GM12891 (cell line): ENCODE data around the gene REV1.

Source experiments
- POLR2A ChIP-seq: IDR thresholded peaks from 2 replicates; pipeline ENCODE4 v1.6.1; 2011; ENCODE audit warnings: low read depth, low read length, control low read depth
- POLR2AphosphoS5 ChIP-seq: IDR thresholded peaks from 2 replicates; pipeline ENCODE4 v1.6.1; 2011; ENCODE audit warnings: low read depth, low read length, control low read depth
- POU2F2 ChIP-seq: IDR thresholded peaks from 2 replicates; pipeline ENCODE4 v1.6.1; 2011; ENCODE audit warnings: low read depth, mild to moderate bottlenecking, control low read depth, low read length, moderate library complexity
- SPI1 ChIP-seq: IDR thresholded peaks from 2 replicates; pipeline ENCODE4 v1.6.1; 2011; ENCODE audit warnings: low read depth, low read length, control low read depth
- TAF1 ChIP-seq: IDR thresholded peaks from 2 replicates; pipeline ENCODE4 v1.6.1; 2011; ENCODE audit warnings: low read depth, low read length, control low read depth

DNA sequence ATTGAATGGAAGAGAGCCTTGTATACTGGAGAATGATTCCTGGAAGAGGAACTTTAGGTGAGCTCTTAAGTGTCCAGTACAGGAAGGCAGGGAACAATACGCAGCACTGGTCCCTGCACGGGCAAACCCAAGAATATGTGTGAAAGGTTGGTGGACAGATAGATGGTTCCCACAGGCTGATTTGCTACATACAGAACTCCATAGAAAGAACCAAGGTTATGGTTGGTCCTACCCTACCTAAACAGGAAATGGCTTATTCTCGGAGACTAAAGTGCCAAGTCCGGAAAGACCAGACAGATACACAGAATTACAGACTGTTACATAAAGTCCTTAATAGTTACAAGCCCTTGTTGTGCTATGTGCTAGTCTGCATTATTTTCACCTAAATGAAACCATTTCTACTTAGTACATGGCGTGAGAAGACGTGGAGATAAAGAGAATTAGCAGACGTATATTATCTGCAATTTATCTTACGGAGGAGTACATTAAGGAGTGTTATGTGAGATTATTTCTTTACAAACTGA lies 1.2 kb downstream of the REV1 start:
- TF ChIP-seq POLR2A (no peak), POLR2AphosphoS5 (no peak), TAF1 (no peak), POU2F2 (no peak), SPI1 (no peak)
